Memory B cell (primary cell): ENCODE data around the gene PHF12.

Source experiments
- ATAC-seq: fragments of 150-1000 bp; cut with Tn5 transposase; 2 replicates; pipeline ENCODE4 v1.10.0; 2021; ENCODE audit warnings: low read depth, mild to moderate bottlenecking, moderate library complexity
- DNase-seq, 2 donors: peaks; one replicate each; pipeline ENCODE4 v3.0.0; 2022; ENCODE audit warnings: low spot score in 2 of 2
- H3K27ac Mint-ChIP-seq: one replicate; pipeline ENCODE4 v1.8.0; 2022; ENCODE audit warnings: mild to moderate bottlenecking, moderate library complexity, mixed read lengths
- H3K27me3 Mint-ChIP-seq: one replicate; pipeline ENCODE4 v1.8.0; 2022; ENCODE audit warnings: mixed read lengths
- H3K36me3 Mint-ChIP-seq: one replicate; pipeline ENCODE4 v1.8.0; 2022; ENCODE audit warnings: mild to moderate bottlenecking, mixed read lengths
- H3K4me1 Mint-ChIP-seq: one replicate; pipeline ENCODE4 v1.8.0; 2022; ENCODE audit warnings: mixed read lengths
- H3K4me3 Mint-ChIP-seq: one replicate; pipeline ENCODE4 v1.8.0; 2022; ENCODE audit warnings: mild to moderate bottlenecking, moderate library complexity, mixed read lengths
- H3K9me3 Mint-ChIP-seq: one replicate; pipeline ENCODE4 v1.8.0; 2022; ENCODE audit warnings: mixed read lengths

PHF12 gene

GRCh38 chr17:28951428-28951990, at the start of gene PHF12:
PHF12 (minus strand) TSS chr17:28951518; CDS start chr17:28950960, 558 bp downstream.
- Mint-ChIP-seq H3K4me3 (peak within 1 kb of the TSS; percentile 96), H3K27me3 (no peaks in the 10 kb centered on the region), H3K36me3 (no peaks in the 10 kb centered on the region), H3K9me3 (no peaks in the 10 kb centered on the region), H3K4me1 (peaks cover 11% of the 10 kb centered on the region), H3K27ac (peak within 1 kb of the TSS; percentile 76)
- DNase-seq (peak; percentile 93 to 99), ATAC-seq (peak; percentile 59)

GRCh38 chr17:29000973-29001372, 49.7 kb upstream of the PHF12 start:
- Mint-ChIP-seq H3K4me3 (no peak overlapping the region), H3K4me1 (no peaks in the 10 kb centered on the region), H3K27ac (no peak overlapping the region), H3K27me3 (peaks cover 25% of the 10 kb centered on the region), H3K9me3 (no peaks in the 10 kb centered on the region), H3K36me3 (no peaks in the 10 kb centered on the region)
- DNase-seq (no peak), ATAC-seq (no peak)

- peaks cover 3% of the 10 kb centered on the region for H3K4me1 Mint-ChIP-seq
- DNase-seq, result no peak
- ATAC-seq, result no peak
- no peaks in the 10 kb centered on the region for H3K36me3 Mint-ChIP-seq
- no peak overlapping the region for H3K27ac Mint-ChIP-seq
- no peaks in the 10 kb centered on the region for H3K9me3 Mint-ChIP-seq
- no peak overlapping the region for H3K4me3 Mint-ChIP-seq
- H3K27me3 Mint-ChIP-seq, result peaks cover 24% of the 10 kb centered on the region
Measured at GRCh38 chr17:28999206-28999605, 47.9 kb upstream of the PHF12 start.

GRCh38 chr17:28997806-28998205, 46.5 kb upstream of the PHF12 start:
- Mint-ChIP-seq H3K9me3 (no peaks in the 10 kb centered on the region), H3K36me3 (no peaks in the 10 kb centered on the region), H3K4me3 (no peak overlapping the region), H3K27ac (no peak overlapping the region), H3K27me3 (peaks cover 18% of the 10 kb centered on the region), H3K4me1 (peaks cover 3% of the 10 kb centered on the region)
- DNase-seq, result no peak
- ATAC-seq, result no peak

- no peak overlapping the region for H3K27ac Mint-ChIP-seq
- peaks cover 3% of the 10 kb centered on the region for H3K4me1 Mint-ChIP-seq
- H3K9me3 Mint-ChIP-seq, result no peaks in the 10 kb centered on the region
- H3K4me3 Mint-ChIP-seq, result no peak overlapping the region
- H3K27me3 Mint-ChIP-seq, result peaks cover 17% of the 10 kb centered on the region
- ATAC-seq (no peak), DNase-seq (no peak)
- H3K36me3 Mint-ChIP-seq, result no peaks in the 10 kb centered on the region
Measured at GRCh38 chr17:28996554-28997096, 45.3 kb upstream of the PHF12 start.

- DNase-seq (no peak), ATAC-seq (no peak)
- Mint-ChIP-seq H3K36me3 (no peaks in the 10 kb centered on the region), H3K4me1 (peaks cover 3% of the 10 kb centered on the region), H3K9me3 (no peaks in the 10 kb centered on the region), H3K4me3 (no peak overlapping the region), H3K27me3 (peaks cover 15% of the 10 kb centered on the region), H3K27ac (no peak overlapping the region)
Measured at GRCh38 chr17:28993645-28994426, 42.5 kb upstream of the PHF12 start.

- H3K4me3 Mint-ChIP-seq, result no peak overlapping the region
- DNase-seq (no peak), ATAC-seq (no peak)
- no peak overlapping the region for H3K27ac Mint-ChIP-seq
- H3K36me3 Mint-ChIP-seq, result no peaks in the 10 kb centered on the region
- peaks cover 3% of the 10 kb centered on the region for H3K4me1 Mint-ChIP-seq
- H3K9me3 Mint-ChIP-seq, result no peaks in the 10 kb centered on the region
- H3K27me3 Mint-ChIP-seq, result peaks cover 17% of the 10 kb centered on the region
Measured at GRCh38 chr17:28992625-28993600, 41.6 kb upstream of the PHF12 start.

GRCh38 chr17:28992185-28992584, 40.9 kb upstream of the PHF12 start:
- Mint-ChIP-seq H3K36me3 (no peaks in the 10 kb centered on the region), H3K4me1 (peaks cover 3% of the 10 kb centered on the region), H3K9me3 (no peaks in the 10 kb centered on the region), H3K4me3 (no peak overlapping the region), H3K27me3 (peaks cover 14% of the 10 kb centered on the region), H3K27ac (no peak overlapping the region)
- ATAC-seq, result no peak
- DNase-seq, result no peak

- no peaks in the 10 kb centered on the region for H3K9me3 Mint-ChIP-seq
- no peak overlapping the region for H3K4me3 Mint-ChIP-seq
- DNase-seq (no peak), ATAC-seq (no peak)
- no peaks in the 10 kb centered on the region for H3K36me3 Mint-ChIP-seq
- peaks cover 12% of the 10 kb centered on the region for H3K27me3 Mint-ChIP-seq
- H3K27ac Mint-ChIP-seq, result no peak overlapping the region
- H3K4me1 Mint-ChIP-seq, result peaks cover 3% of the 10 kb centered on the region
Measured at GRCh38 chr17:28991779-28992178, 40.5 kb upstream of the PHF12 start.

GRCh38 chr17:28989028-28989427, 37.7 kb upstream of the PHF12 start:
- Mint-ChIP-seq H3K27me3 (peaks cover 9% of the 10 kb centered on the region), H3K27ac (no peak overlapping the region), H3K9me3 (no peaks in the 10 kb centered on the region), H3K4me3 (no peak overlapping the region), H3K4me1 (no peaks in the 10 kb centered on the region), H3K36me3 (no peaks in the 10 kb centered on the region)
- ATAC-seq (no peak), DNase-seq (no peak)

- H3K36me3 Mint-ChIP-seq, result no peaks in the 10 kb centered on the region
- H3K9me3 Mint-ChIP-seq, result no peaks in the 10 kb centered on the region
- DNase-seq, result no peak
- no peak overlapping the region for H3K27ac Mint-ChIP-seq
- H3K27me3 Mint-ChIP-seq, result peaks cover 7% of the 10 kb centered on the region
- ATAC-seq, result no peak
- H3K4me1 Mint-ChIP-seq, result peaks cover 2% of the 10 kb centered on the region
- no peak overlapping the region for H3K4me3 Mint-ChIP-seq
Measured at GRCh38 chr17:28988475-28988874, 37.2 kb upstream of the PHF12 start.

- Mint-ChIP-seq H3K4me1 (peaks cover 17% of the 10 kb centered on the region), H3K9me3 (no peaks in the 10 kb centered on the region), H3K27me3 (peaks cover 7% of the 10 kb centered on the region), H3K4me3 (no peak overlapping the region), H3K36me3 (no peaks in the 10 kb centered on the region), H3K27ac (no peak overlapping the region)
- DNase-seq (no peak), ATAC-seq (no peak)
Measured at GRCh38 chr17:28986714-28987655, 35.7 kb upstream of the PHF12 start.
